Memory B cell (primary cell): ENCODE measurements around the gene GRHL1.

Experiments
- ATAC-seq: fragments of 150-1000 bp; cut with Tn5 transposase; 2 replicates; pipeline ENCODE4 v1.10.0; 2021; ENCODE audit warnings: low read depth, mild to moderate bottlenecking, moderate library complexity
- DNase-seq, 2 donors: peaks; one replicate each; pipeline ENCODE4 v3.0.0; 2022; ENCODE audit warnings: low spot score in 2 of 2
- H3K27ac Mint-ChIP-seq: one replicate; pipeline ENCODE4 v1.8.0; 2022; ENCODE audit warnings: mild to moderate bottlenecking, moderate library complexity, mixed read lengths
- H3K27me3 Mint-ChIP-seq: one replicate; pipeline ENCODE4 v1.8.0; 2022; ENCODE audit warnings: mixed read lengths
- H3K36me3 Mint-ChIP-seq: one replicate; pipeline ENCODE4 v1.8.0; 2022; ENCODE audit warnings: mild to moderate bottlenecking, mixed read lengths
- H3K4me1 Mint-ChIP-seq: one replicate; pipeline ENCODE4 v1.8.0; 2022; ENCODE audit warnings: mixed read lengths
- H3K4me3 Mint-ChIP-seq: one replicate; pipeline ENCODE4 v1.8.0; 2022; ENCODE audit warnings: mild to moderate bottlenecking, moderate library complexity, mixed read lengths
- H3K9me3 Mint-ChIP-seq: one replicate; pipeline ENCODE4 v1.8.0; 2022; ENCODE audit warnings: mixed read lengths

GRHL1 gene

DNA sequence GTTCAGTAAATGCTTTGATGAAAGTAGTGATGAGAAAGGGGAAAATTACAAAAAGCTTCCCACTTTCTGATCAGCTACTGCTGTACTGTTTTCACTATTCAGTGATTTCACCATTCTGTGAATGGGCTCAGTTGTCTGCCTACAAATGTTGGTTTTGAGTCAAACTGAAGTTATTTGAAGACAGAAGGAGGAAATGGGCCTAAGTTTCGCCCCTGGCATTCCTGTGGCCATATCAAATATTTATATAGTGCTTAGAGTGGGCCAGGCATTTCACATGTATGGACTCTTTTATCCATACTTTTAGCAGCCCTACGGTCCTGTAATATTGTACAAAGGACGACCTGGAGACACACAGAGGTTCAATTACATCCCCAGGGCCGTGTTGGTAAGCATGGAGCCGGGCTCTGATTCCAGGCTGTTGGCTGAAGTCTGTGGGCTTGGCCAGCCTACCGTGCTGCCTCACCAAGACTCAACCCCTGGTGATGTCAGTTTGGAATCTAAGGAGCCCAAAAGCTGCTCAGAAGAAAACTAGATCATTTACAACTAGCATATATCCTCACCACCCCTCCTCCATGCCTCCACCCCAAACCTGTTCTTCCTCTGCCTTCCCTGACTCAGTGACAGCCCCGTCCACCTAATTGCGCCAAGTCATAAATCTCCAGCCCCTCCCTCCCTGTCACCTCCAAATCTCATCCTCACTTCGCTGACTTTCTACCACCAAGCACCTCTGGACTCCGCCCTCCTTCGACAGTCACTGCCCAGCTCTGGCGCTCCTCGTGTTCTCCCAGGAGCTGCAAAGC is 10.1 kb upstream of the GRHL1 start:
- Mint-ChIP-seq H3K4me3 (no peak overlapping the region), H3K9me3 (no peaks in the 10 kb centered on the region), H3K36me3 (no peaks in the 10 kb centered on the region), H3K27me3 (peaks cover 7% of the 10 kb centered on the region), H3K27ac (no peak overlapping the region), H3K4me1 (no peaks in the 10 kb centered on the region)
- no peak for ATAC-seq
- DNase-seq, result no peak

- no peak for ATAC-seq
- Mint-ChIP-seq H3K4me3 (no peak overlapping the region), H3K36me3 (no peaks in the 10 kb centered on the region), H3K27me3 (peaks cover 7% of the 10 kb centered on the region), H3K9me3 (no peaks in the 10 kb centered on the region), H3K4me1 (no peaks in the 10 kb centered on the region), H3K27ac (no peak overlapping the region)
- DNase-seq, result no peak
Measured at GRCh38 chr2:9941996-9942390, 9.5 kb upstream of the GRHL1 start.

DNA sequence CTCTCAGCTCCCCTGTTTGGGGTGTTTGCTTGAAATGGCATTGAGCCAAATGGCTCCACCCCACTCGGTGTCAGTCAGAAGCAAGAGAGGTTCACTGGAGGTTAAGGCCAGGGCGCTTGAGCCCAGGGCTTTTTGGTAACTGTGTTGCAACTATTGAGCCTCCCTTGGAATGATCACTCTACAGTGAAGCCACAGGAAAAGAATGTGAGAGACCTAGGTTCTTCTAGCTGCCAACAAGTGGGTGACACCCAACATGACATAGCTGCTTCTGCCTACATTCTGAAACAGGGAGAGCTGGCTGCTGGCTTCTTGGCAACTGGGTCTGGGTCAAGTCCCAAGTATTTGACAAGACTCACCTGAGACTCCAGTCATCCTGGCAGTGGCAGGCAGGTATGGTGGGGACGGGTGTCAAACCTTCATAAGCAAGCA is 7.1 kb upstream of the GRHL1 start:
- no peaks in the 10 kb centered on the region for H3K4me1 Mint-ChIP-seq
- H3K27ac Mint-ChIP-seq, result no peak overlapping the region
- ATAC-seq (no peak), DNase-seq (no peak)
- H3K9me3 Mint-ChIP-seq, result no peaks in the 10 kb centered on the region
- no peaks in the 10 kb centered on the region for H3K36me3 Mint-ChIP-seq
- H3K27me3 Mint-ChIP-seq, result peaks cover 7% of the 10 kb centered on the region
- H3K4me3 Mint-ChIP-seq, result no peak overlapping the region

DNA sequence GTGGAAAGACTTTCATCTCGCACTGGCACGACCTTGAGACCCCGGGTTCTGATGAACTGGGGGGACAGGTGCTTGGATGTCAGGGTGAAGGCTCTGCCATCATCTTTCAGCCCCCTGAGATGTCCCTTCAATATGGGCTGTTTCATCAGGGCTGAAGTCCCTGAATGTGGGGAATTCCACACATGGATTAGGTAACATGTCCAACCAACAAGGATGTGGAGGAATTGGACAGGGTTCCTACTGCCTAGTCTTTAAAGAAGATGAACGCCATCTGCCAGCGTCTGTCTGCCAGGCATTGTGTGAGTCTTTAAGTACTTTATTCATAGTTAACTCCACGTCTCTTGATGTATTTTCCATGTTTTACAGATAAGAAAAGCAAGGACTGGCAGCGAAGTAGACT is 5.9 kb upstream of the GRHL1 start:
- Mint-ChIP-seq H3K4me3 (no peak overlapping the region), H3K4me1 (peaks cover 3% of the 10 kb centered on the region), H3K9me3 (no peaks in the 10 kb centered on the region), H3K27ac (no peak overlapping the region), H3K27me3 (peaks cover 12% of the 10 kb centered on the region), H3K36me3 (no peaks in the 10 kb centered on the region)
- no peak for ATAC-seq
- no peak for DNase-seq

- ATAC-seq, result no peak
- H3K27me3 Mint-ChIP-seq, result peaks cover 12% of the 10 kb centered on the region
- no peaks in the 10 kb centered on the region for H3K36me3 Mint-ChIP-seq
- DNase-seq, result no peak
- H3K4me3 Mint-ChIP-seq, result no peak overlapping the region
- no peak overlapping the region for H3K27ac Mint-ChIP-seq
- H3K9me3 Mint-ChIP-seq, result no peaks in the 10 kb centered on the region
- peaks cover 4% of the 10 kb centered on the region for H3K4me1 Mint-ChIP-seq
Measured at GRCh38 chr2:9946076-9946475, 5.4 kb upstream of the GRHL1 start.

DNA sequence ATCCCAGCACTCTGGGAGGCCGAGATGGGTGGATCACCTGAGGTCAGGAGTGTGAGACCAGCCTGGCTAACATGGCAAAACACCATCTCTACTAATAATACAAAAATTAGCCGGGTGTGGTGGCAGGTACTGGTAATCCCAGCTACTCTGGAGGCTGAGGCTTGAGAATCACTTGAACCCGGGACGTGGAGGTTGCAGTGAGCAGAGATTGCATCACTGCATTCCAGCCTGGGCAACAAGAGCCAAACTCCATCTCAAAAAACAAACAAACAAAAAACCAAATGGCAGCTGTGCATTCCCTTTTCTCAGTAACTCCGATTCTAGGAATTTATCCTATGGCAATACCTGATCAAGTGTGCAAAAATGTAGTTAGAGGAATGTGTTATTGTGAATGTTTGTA is 4.7 kb upstream of the GRHL1 start:
- Mint-ChIP-seq H3K4me3 (no peak overlapping the region), H3K27me3 (peaks cover 9% of the 10 kb centered on the region), H3K4me1 (peaks cover 4% of the 10 kb centered on the region), H3K9me3 (no peaks in the 10 kb centered on the region), H3K27ac (no peak overlapping the region), H3K36me3 (no peaks in the 10 kb centered on the region)
- ATAC-seq (no peak), DNase-seq (no peak)

DNA sequence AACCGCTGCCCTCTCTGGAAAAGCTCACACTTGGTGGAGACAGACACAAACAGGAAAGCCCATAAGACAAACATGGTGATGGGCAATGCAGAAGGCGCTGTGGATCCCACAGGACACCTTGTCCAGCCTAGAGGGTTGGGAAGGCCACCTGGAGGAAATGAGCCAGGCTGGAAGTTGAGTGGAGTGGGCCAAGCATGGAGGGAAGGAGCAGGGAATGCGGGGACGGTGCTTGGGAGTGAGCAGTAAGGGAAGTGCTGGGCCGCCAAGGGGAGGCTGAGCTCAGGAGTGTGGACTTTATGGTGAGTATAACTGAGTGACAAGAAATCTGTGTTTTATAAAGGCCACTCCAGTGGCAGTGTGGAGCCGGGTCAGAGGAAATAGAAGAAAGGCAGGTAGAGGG is 2.8 kb upstream of the GRHL1 start:
- DNase-seq (no peak), ATAC-seq (no peak)
- H3K4me3 Mint-ChIP-seq, result no peak overlapping the region
- H3K9me3 Mint-ChIP-seq, result no peaks in the 10 kb centered on the region
- peaks cover 6% of the 10 kb centered on the region for H3K4me1 Mint-ChIP-seq
- H3K27me3 Mint-ChIP-seq, result peaks cover 11% of the 10 kb centered on the region
- H3K27ac Mint-ChIP-seq, result no peak overlapping the region
- no peaks in the 10 kb centered on the region for H3K36me3 Mint-ChIP-seq

GRCh38 chr2:9949239-9949991 is 2.1 kb upstream of the GRHL1 start:
- ATAC-seq (no peak), DNase-seq (no peak)
- Mint-ChIP-seq H3K4me1 (peaks cover 6% of the 10 kb centered on the region), H3K27me3 (peaks cover 15% of the 10 kb centered on the region), H3K4me3 (peak overlapping the region; percentile 90), H3K27ac (no peak overlapping the region), H3K36me3 (no peaks in the 10 kb centered on the region), H3K9me3 (no peaks in the 10 kb centered on the region)

DNA sequence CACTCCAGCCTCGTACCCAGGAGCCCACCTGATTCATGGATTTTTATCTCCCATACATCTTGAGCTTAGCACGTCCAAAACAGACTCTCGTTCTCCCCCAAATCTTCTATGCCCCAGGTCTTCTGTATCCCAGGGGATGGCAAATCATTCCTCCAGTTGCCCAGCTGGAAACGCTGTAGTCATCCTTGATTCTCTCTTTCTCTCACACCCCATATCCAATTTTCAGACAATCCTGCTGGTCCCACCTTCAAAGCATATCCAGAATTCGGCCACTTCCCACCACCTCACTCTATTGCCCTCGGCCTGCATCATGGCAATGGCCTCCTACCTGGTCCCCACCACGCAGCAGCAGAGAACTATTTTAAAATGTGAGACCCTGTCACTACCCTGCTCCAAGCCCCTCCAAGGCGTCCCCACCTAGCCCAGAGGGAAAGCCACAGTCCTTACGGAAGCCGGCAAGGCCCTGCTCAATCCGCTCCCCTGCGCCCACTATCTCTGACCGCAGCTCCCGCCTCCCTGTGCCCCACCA is 1.4 kb upstream of the GRHL1 start:
- peak overlapping the region; percentile 90 for H3K4me3 Mint-ChIP-seq
- no peak for ATAC-seq
- H3K27me3 Mint-ChIP-seq, result peaks cover 14% of the 10 kb centered on the region
- peaks cover 6% of the 10 kb centered on the region for H3K4me1 Mint-ChIP-seq
- no peak overlapping the region for H3K27ac Mint-ChIP-seq
- DNase-seq, result no peak
- no peaks in the 10 kb centered on the region for H3K9me3 Mint-ChIP-seq
- no peaks in the 10 kb centered on the region for H3K36me3 Mint-ChIP-seq

DNA sequence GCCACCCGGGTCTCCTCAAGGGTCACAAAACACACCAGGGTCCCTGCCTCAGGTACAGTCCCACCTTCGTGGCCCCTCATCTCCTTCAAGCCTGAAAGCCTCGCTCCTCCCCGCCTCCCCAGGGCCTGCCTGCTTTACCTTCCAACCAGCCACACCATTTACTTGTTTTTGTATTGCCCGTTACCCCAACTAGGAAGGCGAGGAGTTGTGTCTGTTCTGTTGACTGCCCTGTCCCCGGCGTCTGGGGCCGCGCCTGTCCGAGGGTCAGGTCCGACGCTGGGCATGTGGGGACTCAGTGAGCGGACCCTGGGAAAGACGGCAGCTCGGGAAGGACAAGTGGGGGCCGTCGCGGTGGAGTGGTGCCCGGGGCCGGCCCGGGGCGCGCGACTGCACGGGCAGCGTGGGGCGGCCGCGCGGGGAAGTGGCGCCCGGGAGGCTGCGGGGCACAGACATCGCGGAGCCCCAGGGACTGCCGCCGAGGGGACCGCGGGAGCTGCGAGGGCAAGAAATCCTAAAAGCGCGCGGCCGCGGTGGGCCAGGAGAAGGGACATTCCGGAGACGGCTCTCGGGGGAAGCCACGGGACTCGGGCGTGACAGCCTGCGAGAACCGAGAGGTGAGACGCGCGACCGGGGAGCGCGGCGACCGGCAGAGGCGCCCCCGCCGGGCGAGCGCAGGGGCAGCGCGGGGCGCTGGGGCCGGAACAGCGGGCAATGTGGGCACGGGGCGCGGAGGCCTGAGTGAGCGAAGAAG is 797 bp upstream of the GRHL1 start:
- Mint-ChIP-seq H3K9me3 (no peaks in the 10 kb centered on the region), H3K36me3 (no peaks in the 10 kb centered on the region), H3K4me3 (peak overlapping the region; percentile 90), H3K27ac (peak overlapping the region; percentile 56), H3K27me3 (peaks cover 14% of the 10 kb centered on the region), H3K4me1 (peaks cover 6% of the 10 kb centered on the region)
- peak; percentile 40 to 67 for DNase-seq
- peak; percentile 51 for ATAC-seq

DNA sequence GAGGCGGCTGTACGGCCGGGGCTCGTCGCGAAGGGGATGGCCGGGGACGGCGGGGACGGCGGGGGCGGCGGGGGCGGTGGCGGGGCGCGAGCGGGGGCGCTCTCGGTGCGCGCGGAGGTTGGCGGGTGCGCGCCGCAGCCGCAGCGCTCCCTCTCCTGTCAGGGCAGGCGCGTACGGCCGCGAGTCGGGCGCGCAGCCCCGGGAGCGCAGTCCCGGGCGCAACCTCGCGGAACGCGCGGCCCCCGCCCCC is 296 bp upstream of the GRHL1 start:
- Mint-ChIP-seq H3K27me3 (peaks cover 15% of the 10 kb centered on the region), H3K36me3 (no peaks in the 10 kb centered on the region), H3K4me1 (peaks cover 6% of the 10 kb centered on the region), H3K27ac (peak overlapping the region; percentile 56), H3K4me3 (peak overlapping the region; percentile 90), H3K9me3 (no peaks in the 10 kb centered on the region)
- ATAC-seq (no peak), DNase-seq (no peak)

- Mint-ChIP-seq H3K36me3 (no peaks in the 10 kb centered on the region), H3K27ac (no peak overlapping the region), H3K4me1 (peaks cover 6% of the 10 kb centered on the region), H3K9me3 (no peaks in the 10 kb centered on the region), H3K4me3 (peak overlapping the region; percentile 71), H3K27me3 (peaks cover 15% of the 10 kb centered on the region)
- no peak for ATAC-seq
- no peak for DNase-seq
Measured at GRCh38 chr2:9952286-9952737, 819 bp downstream of the GRHL1 start.

DNA sequence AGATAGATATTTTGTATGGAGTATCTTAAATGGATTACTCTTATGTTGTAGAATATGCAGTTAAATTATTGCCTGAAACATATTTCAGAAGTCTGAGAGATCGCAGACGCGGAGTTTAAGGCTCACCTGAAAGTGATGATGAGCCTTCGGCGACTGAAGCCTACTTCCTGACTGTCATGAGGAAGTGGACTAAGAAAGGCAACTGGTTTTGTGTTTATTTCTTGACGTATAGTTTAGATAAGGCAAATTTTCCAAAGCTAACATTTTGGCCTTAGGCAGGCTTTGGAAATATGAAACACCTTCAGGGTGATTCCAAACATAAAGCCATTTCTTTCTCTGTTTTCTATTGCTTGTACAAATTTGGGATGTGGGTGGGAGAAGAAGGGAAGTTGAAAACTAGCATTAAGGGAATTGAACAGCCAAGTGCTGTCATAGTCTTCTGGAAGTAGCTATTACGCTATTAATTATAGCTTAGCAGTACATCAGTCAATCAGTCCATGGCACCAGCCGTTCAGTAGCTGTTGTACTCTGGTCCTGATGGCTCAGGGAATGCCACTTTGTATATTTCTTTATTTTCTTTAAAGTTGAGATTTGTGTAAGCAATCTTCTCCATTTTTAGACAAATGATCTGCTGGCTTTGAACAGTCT is 1.5 kb downstream of the GRHL1 start:
- ATAC-seq, result no peak
- no peak for DNase-seq
- no peak overlapping the region for H3K27ac Mint-ChIP-seq
- H3K9me3 Mint-ChIP-seq, result no peaks in the 10 kb centered on the region
- H3K4me1 Mint-ChIP-seq, result peaks cover 6% of the 10 kb centered on the region
- H3K36me3 Mint-ChIP-seq, result no peaks in the 10 kb centered on the region
- peak overlapping the region; percentile 65 for H3K4me3 Mint-ChIP-seq
- H3K27me3 Mint-ChIP-seq, result peaks cover 18% of the 10 kb centered on the region

DNA sequence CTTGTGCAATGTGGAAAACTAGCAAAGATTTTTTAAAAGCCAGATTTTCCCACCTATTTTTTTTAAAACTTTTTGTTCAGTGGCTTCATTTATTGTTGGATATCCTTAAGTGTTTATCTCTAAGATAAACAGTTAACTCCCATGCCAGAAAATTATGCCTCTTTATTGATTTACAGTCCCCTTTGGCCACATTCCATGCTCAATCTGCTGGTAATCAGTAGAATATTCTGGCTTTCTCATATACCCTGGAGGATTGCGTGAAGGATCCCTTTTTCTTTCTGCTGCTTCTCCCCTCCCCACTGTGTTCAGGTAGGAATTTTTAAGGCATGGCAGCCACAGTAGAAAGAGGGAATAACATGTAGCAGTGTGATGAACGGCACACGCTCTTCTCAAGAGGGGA is 2.6 kb downstream of the GRHL1 start:
- Mint-ChIP-seq H3K36me3 (no peaks in the 10 kb centered on the region), H3K9me3 (no peaks in the 10 kb centered on the region), H3K27ac (no peak overlapping the region), H3K4me1 (peaks cover 6% of the 10 kb centered on the region), H3K27me3 (peaks cover 19% of the 10 kb centered on the region), H3K4me3 (no peak overlapping the region)
- ATAC-seq (no peak), DNase-seq (no peak)
